Epithelial cell of proximal tubule (primary cell): Measurements from ENCODE around the gene IL10RB. TPM values are rescaled to one million over a fixed set of nuclear protein-coding genes. Genes with fewer than 3 reads are reported as not detected.

Source experiments
- DNase-seq: peaks from one replicate; pipeline ENCODE4 v3.0.0-alpha.2; 2011; ENCODE audit warnings: low read depth
- H3K4me3 ChIP-seq: 2 replicates; pipeline ENCODE4 v1.5.1; 2011; ENCODE audit warnings: low read depth, mild to moderate bottlenecking, low read length
- total RNA-seq: library from RNA; depleted of rRNA; stranded (reverse); fragments of >200 nt; gene quantifications from 2 replicates; pipeline ENCODE4 v1.2.3, GENCODE V29; 2015
- TF ChIP-seq, protein P1 (sequence below): conservative IDR thresholded peaks from 2 replicates; pipeline ENCODE4 v1.5.1; 2012; ENCODE audit warnings: low read depth, mild to moderate bottlenecking, low read length

Gene IL10RB
- total RNA-seq, 1 donor from 2014 or later, result 11.0 TPM

DNA sequence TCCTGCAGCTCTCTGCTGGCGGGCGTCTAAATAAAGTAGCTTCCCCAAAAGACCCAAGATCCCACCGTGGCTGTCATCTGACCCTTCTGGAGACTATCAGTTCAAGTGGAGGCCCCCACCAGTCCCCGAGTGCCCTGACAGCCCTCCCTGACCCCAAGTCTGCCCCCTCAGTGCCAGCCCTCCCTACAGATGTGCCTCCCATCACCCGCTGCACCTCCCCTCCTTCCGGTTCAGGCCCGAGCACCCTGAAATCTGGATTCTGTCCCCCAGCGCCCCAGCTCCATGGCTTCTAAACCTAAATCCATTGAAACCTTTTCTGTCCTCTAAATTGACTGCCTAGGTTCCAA, 595 bp downstream of the IL10RB start:
- TF ChIP-seq, protein P1, sequence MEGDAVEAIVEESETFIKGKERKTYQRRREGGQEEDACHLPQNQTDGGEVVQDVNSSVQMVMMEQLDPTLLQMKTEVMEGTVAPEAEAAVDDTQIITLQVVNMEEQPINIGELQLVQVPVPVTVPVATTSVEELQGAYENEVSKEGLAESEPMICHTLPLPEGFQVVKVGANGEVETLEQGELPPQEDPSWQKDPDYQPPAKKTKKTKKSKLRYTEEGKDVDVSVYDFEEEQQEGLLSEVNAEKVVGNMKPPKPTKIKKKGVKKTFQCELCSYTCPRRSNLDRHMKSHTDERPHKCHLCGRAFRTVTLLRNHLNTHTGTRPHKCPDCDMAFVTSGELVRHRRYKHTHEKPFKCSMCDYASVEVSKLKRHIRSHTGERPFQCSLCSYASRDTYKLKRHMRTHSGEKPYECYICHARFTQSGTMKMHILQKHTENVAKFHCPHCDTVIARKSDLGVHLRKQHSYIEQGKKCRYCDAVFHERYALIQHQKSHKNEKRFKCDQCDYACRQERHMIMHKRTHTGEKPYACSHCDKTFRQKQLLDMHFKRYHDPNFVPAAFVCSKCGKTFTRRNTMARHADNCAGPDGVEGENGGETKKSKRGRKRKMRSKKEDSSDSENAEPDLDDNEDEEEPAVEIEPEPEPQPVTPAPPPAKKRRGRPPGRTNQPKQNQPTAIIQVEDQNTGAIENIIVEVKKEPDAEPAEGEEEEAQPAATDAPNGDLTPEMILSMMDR, result no peak
- H3K4me3 ChIP-seq, result peak overlapping the region; percentile 74
- DNase-seq, result no peak

DNA sequence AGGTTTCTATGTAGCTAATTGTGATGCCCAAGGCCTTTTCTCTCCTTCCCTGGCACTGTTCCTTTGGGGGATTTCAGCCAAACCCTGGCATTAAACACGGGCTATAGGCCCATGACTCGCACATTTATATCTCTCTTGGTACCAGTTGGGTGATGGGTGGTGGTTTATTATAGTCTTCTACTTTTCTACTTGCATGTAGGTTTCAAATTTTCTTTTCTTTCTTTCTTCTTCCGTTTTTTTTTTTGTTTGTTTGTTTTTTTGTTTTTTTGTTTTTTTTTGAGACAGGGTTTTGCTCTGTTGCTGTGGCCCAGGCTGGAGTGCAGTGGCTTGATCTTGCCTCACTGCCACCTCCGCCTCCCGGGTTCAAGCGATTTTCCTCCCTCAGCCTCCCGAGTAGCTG, 1.1 kb downstream of the IL10RB start:
- TF ChIP-seq, protein P1, result no peak
- no peak for DNase-seq
- peak overlapping the region; percentile 74 for H3K4me3 ChIP-seq

DNA sequence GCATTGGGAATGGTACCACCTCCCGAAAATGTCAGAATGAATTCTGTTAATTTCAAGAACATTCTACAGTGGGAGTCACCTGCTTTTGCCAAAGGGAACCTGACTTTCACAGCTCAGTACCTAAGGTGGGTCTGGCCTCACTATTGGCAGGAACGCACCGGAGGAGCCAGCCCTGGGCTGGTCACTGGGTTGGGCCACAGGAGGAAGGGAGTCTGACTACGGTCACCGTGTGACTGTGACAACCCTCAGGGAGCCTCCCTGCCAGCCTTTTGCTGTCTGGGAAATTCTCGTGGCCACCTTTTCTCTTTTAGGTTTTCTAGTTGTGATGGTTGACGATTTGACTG, 2.2 kb downstream of the IL10RB start:
- no peak overlapping the region for H3K4me3 ChIP-seq
- TF ChIP-seq, protein P1, result no peak
- no peak for DNase-seq

DNA sequence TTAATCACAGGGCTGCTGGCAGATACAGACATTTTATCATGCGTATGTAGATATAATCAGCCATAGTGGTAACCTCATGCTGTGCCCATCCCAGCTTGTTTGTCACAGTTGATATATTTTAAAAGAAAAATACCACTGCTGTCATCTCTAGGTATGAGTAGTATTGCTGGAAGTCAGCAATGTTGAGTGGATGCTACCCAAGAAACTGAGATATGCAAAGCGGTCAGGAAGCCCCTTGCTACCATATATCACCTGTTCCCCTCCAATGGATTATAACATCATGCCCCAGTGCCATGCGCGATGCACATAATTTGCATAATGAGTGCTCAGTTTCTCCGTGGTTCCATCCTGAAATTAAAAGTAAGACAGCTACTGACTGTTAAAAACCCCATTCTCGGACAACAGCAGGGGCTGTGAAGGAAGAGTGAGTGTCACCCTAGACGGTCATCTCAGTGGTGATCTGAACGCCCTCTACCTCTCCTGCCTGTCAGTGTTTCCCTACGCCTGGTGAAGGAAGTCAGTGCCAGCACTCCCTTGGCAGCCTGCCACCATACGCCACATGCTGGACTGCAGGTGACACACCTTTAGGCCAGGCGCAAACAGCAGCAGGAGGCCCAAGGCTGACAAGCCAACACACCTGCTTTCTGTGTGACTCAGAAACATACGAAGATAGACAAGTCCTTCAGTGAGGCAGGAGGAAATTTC, 2.7 kb downstream of the IL10RB start:
- no peak for DNase-seq
- TF ChIP-seq, protein P1, result no peak
- H3K4me3 ChIP-seq, result no peak overlapping the region

DNA sequence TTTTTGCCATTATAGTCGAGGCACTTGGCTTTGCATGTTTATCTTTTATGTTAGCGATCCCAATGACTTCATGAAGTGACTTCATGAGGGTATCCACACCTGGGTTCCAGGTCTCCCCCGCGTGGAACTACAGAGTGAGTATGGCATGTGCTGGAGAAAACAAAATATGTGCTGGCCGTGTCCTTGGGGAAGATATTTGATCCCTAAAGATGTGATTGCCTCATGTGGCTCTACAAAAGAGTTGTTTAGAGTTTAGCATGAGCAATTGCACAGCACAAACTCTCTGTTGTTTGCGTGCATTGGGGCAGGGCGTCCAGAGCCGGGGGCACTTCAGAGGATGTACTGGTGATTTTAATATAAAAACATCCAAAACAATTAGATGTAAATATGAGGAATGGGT, 4.8 kb downstream of the IL10RB start:
- TF ChIP-seq, protein P1, result no peak
- H3K4me3 ChIP-seq, result no peak overlapping the region
- no peak for DNase-seq

DNA sequence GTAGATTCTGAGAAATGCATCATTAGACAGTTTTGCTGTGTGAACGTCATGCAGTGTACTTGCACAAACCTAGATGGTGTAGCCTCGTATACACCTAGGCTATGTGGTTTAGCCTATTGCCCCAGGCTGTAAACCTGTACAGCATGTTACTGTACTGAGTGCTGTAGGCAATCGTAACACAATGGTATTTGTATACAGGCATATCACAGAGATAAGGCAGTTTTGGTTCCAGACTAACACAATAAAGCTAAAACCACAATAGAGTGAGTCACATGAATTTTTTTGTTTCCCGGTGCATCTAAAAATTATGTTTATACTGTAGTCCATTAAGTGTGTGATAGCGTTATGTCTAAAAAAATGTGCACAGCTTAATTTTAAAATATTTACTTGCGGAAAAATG, 6.9 kb downstream of the IL10RB start:
- H3K4me3 ChIP-seq, result no peak overlapping the region
- TF ChIP-seq, protein P1, result no peak
- no peak for DNase-seq

DNA sequence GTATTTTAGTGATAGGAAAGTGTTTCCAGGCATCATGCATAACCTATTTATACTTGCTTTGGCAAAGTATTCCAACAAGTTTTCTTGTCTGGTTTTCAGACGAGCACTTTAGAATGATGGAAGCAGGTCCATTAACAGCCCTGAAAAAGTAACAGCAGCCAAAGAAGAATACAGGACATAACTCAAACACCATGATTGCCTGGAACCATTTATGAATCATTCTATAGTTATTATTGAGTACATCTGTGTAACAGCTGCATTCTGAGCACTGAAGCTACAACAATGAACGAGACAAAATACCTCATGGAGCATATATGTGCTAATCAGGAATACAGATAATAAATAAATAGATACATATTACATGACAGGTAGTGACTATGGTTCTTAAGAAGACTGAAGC, 12.6 kb downstream of the IL10RB start:
- TF ChIP-seq, protein P1, result no peak
- H3K4me3 ChIP-seq, result no peak overlapping the region
- DNase-seq, result no peak
